HG03139 (cell line): Measurements from ENCODE around the gene CFAP77.
"Not testable (repeated sequence)": the region's sequence is repeated elsewhere in the genome, so short reads cannot be mapped to it uniquely, and the experiment has no call there.

ENCODE experiments used
- ATAC-seq: cut with Tn5 transposase; IDR thresholded peaks from one replicate; pipeline ENCODE4 v1.9.1; 2021; ENCODE audit not compliant: unreplicated experiment

Gene CFAP77

GRCh38 chr9:132545578-132545977, 135.6 kb downstream of the CFAP77 start:
- no peak for ATAC-seq

- ATAC-seq: no peak
These were observed 136.4 kb downstream of the CFAP77 start for GRCh38 chr9:132546148-132547051.

DNA sequence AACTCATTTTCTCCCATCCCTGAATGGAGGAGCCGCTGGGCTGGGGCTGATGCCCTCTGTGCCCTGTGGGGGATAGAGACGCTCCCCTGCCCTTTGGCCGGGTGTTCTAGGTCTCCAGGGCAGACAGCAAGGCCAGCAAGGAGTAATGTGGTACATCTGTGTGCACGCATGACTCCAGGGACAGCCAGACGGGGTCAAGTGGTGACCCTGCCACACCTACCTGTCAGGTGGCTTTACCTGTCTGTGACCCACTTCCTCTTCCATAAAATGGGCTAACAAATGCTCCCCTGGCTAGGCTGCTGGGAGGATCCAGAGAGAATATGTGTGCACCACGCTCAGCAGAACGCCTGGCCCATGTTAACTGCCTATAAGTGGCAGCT, 137.0 kb downstream of the CFAP77 start:
- ATAC-seq: no peak

DNA sequence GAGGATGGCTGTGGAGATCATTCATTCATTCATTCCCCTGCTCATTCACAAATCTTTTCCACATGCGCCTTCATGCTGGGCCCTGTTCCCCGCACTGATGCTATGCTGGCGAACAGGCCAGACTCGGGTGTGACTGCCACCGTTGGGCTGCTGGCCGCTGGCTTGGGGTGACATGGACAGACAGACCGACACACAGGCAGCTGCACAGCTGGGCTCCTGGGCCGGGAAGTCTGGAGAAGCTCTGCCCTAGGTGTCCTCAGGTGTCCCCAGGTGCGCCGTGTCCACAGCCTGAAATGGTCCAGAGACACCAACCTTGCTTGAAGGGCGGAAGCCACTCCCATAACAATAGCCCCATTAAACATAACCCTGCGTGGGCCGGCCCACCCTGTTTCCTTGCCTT, 137.4 kb downstream of the CFAP77 start:
- ATAC-seq: no peak

DNA sequence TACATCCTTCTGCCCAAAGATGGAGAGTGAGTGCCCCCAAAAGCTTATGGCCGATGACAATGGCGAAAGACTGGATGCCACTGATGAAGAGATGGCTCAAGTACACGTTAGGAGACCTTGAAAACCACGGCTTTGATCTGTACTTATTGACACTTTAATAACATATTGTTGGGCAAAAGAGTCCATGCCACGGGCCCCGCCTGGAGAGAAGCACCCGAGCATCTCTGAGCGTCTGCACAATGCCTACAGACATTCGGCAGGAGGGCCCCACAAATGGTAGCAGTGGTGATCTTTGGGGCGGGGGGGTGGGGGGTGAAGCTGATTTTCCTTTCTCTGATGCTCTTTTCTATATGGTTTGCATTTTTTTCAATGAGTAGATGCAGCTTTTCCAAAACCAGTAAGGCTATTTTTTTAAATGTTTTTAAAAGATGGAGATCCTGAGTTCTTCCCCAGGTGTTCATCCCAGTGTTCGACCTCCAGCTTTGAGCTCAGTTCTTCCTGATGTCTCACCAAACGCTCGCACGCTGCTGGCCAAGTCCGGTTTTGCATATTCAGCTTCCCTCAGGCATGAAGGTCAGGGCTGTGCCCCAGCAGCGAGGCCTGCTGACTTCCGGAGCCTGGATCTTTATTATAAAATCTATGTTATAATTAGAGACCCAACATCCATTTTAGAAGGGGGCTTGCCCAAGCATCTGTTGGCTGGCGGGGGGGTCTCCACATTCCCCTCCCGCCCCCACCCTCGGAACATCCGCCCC, 138.1 kb downstream of the CFAP77 start:
- no peak for ATAC-seq

- no peak for ATAC-seq
These were observed 139.0 kb downstream of the CFAP77 start for GRCh38 chr9:132548751-132549640.

DNA sequence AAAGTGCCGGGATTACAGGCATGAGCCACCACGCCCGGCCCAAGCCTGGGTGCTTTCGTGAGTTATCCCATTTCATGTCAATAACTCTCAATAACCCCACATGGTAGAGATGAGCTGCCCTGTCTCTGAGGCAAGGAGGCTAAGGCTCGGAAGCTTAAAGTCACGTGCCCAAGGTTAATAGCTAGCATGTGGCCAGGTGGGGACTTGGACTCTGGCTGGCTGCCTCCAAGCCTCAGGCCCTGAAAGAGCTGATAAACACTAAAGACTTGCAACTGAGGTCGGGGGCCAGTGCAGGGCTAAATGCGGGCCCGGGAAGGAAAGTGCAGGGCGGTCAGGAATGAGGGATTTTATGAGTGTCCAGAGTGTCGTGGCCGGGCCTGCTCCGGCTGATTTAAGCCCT, 141.5 kb downstream of the CFAP77 start:
- ATAC-seq: no peak

DNA sequence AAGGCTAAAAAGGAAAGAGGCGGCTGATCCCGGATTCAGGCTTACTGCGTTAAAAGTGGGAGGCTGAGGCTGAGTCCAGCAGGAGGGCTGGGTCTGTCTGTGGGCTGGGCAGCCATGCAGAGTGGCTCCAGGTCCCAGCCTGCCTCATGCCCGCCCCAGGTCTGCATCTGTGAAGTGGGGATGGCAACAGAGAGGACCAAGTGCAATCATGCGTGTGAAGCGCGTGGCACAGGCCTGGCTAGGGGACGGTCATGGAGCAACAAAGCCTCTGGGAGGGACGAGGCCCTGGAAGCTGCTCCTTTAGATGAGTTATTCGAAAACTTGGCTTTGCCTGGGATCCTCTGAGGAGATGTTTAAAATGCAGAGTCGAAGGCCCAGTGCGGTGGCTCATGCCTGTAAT, 142.0 kb downstream of the CFAP77 start:
- no peak for ATAC-seq

GRCh38 chr9:132554755-132555154, 144.7 kb downstream of the CFAP77 start:
- no peak for ATAC-seq

- no peak for ATAC-seq
These were observed 145.5 kb downstream of the CFAP77 start for GRCh38 chr9:132555528-132555927.

DNA sequence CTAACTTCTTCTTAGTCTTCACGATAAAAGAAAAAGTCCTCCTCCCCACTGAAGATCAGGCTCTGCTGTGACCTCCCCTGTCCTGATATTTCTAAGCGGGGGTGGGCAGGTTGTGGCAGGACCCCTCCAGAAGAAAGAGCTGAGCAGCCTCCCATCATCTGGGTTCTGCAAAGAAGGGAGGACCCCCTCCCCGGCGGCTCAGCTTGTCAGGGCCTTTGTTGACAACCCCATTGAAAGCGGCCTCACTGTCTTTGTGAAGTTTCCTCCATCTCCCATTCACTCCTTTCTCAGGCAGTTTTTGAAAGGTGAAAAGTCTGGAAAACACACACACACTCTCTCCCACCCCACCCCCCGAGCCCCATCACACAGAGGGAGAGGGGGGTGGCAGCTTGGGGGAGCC, 146.2 kb downstream of the CFAP77 start:
- ATAC-seq: no peak

DNA sequence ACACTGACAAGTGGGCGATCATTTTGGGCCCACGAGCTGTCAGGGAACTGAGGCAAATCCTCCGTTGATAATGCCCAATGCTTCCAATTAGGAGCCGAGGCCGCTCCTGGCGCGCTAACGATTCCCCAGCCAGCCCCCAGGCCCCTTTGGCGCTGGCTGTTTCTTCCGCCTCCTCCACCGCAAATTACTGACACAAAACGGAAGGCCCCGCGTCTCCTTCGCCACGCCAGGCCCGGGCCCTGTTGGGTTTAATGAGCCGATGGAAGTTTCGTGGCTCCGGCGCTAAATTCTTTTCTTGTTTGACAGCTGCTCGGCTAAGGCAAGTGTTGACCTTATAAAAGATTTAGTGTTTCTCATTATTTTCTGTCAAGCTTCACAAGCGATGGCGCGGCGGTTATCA, 146.7 kb downstream of the CFAP77 start:
- ATAC-seq: no peak

- ATAC-seq: no peak
These were observed 147.1 kb downstream of the CFAP77 start for GRCh38 chr9:132557159-132557558.

DNA sequence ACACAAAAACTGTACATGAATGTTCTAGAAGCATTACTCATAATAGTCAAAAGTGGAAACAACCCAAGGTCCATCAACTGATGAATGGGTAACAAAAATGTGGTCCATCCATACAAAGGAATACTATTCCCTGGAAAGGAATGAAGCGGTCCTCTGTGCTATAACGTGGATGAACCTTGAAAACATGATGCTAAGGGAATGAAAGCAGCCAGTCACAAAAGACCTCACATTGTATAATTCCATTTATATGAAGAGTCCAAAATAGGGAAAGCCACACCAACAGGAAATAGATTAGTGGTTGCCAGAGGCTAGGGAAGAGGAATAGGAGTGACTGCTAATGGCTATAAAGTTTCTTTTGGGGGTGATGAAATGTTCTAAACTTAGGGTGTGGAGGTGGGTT, 149.7 kb downstream of the CFAP77 start:
- no peak for ATAC-seq

DNA sequence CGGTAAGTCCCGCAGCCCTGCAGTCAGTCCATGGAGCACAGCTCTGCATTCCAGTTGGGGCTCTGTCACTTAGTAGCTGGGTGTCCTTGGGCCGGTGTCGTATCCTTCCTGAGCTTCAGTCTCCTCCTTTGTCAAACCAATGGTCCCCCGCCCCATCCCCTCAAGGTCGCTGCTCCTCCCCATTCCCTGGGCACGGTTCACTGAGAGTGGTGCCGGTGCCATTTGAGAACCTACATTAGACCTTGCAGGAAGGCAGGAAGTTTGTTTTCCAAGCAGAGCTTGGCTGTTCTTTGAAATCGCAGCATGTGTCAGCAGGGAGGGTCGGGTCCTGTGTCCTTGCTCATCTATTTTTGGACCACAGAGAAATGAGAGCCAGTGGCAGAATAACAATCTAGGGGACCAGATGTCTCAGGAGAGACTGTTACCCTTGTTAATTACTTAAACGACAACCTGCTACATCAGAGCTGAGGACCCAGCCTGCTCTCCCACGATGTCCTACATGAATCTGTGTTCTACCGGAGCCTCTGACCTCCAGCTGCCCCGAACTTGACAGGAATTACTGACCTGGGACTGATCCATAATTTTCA, 150.7 kb downstream of the CFAP77 start:
- ATAC-seq: no peak

DNA sequence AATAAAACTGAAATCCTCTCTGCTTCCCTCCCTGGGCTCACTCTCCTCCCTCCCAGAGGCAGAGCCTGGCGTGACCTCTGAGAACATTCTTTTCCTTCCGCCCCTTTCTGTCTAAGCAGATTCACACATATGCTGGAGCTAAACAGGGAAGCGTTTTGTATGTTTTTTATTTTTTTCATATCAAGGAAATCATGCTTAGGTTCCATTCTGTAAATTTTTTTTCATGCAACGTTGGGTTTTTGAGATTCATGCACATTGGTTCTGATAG, 152.2 kb downstream of the CFAP77 start:
- no peak for ATAC-seq

DNA sequence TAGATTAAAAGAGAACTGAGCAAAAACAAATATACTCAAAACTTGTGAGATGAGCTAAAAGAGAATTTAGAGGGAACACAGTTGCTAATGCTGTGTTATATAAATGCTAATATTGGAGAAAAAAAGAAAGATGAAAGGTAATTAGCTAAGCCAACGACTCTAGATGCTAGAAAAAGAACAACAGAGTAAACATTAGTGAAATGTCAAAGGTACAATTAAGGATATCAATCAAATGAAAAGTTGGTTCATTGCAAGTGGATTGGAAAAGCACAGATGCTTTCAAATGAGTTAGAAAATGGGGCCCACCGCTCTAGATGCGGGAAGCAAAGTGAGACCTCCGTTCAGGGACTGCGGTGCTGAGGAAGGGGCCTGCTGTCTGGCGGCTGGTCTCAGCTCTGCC, 154.5 kb downstream of the CFAP77 start:
- no peak for ATAC-seq

DNA sequence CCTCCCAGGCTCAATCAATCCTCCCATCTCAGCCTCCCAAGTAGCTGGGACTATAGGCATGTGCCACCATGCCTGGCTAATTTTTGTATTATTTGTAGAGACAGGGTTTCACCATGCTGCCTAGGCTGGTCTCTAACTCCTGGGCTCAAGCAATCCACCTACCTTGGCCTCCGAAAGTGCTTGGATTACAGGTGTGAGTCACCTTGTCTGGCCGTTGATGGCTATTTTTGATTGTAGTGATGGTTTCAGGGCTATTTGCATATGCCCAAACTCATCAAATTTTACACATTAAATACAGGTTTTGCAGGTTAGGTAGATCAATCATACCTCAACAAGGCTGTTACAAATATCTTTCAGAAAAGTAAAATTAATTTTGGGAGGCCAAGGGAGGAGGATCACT, 158.8 kb downstream of the CFAP77 start:
- not testable (repeated sequence) for ATAC-seq

DNA sequence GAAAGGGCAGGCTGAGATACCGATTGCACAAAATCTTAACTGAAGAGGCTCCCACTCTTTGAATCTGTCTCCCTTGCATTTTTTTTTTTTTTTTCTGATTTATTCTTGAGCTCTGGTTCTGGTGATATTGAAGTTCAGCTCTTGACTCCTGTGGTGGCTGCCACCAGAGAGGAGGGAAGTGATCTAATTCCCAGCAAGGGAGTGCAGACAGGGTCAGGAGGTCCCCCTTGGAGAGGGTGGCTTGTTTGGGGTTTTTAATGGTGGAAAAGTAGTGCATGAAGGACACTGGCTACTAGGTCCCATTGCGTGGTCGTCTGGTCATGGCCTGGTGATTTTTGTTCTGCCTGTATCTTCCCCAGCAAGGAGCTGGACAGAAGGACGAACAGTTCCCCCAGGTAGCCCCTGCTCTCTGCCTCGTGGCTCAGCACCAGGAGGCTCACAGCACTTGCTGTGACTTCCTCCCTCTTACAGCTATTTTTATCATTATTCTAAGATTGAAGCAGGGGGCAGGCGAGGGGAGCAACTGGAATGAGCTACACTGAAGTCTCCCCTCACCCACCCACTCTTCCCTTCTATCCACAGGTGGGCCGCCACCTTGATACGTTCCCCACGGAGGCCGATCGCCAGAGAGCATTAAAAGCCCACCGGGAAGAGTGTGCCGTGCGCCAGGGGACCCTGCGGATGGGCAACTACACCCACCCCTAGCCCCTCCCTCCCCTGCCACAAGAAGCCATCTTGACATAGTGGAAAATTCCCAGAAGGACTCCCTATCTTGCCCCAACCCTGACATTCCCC, 162.0 kb downstream of the CFAP77 start:
- ATAC-seq: no peak

DNA sequence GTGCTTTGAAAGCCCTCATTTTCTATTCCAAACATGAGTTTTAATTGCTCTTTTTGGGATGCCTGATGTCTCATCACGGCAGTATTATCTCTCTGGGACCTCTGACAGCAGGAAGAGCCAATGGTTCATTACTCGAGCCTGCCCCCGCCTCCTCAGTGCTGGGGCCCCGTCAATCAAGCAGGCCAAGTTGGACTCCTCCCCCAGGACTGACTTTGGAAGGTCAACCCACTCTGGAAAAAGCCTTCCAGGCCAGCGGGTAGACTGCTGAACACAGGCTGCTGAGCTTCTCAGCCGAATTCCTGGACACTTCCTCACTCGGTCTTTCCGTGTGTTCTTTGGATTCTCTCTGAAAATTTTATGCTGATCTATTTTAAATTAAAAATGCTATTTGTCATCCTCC, 162.9 kb downstream of the CFAP77 start:
- no peak for ATAC-seq
